ENCODE data around the gene ZNF521. TPM values are rescaled to one million over a fixed set of nuclear protein-coding genes. Genes with fewer than 3 reads are reported as not detected.

ZNF521 gene
- total and polyA plus RNA-seq, 9 donors: 24.3 to 51.3 (median 44.1) TPM

DNA sequence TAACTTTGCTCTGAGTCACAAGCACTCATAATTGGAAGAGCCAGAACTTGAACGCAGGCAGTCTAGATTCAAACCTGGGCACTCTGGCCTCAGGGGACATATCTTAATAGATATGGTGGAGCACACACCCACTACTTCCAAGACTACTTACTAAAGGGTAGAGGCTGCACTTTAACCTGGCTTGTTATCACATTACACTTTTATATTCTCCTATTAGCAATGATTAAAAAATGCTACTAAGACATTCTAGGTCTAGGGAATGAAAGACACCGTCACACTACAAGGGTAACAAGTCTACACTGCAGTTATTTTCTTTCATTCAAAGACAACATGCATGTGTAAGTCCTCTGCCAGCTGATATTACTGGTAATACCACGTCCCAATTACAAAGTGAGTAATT is 258.8 kb downstream of the ZNF521 start:
- 67 to 78% (median 73%) methylated on average over 3 of the region's 3 CpGs for WGBS, 3 donors
- no peak for TF ChIP-seq POLR2A (IDR thresholded peaks at IDR 0.05)
- TF ChIP-seq, protein P1, sequence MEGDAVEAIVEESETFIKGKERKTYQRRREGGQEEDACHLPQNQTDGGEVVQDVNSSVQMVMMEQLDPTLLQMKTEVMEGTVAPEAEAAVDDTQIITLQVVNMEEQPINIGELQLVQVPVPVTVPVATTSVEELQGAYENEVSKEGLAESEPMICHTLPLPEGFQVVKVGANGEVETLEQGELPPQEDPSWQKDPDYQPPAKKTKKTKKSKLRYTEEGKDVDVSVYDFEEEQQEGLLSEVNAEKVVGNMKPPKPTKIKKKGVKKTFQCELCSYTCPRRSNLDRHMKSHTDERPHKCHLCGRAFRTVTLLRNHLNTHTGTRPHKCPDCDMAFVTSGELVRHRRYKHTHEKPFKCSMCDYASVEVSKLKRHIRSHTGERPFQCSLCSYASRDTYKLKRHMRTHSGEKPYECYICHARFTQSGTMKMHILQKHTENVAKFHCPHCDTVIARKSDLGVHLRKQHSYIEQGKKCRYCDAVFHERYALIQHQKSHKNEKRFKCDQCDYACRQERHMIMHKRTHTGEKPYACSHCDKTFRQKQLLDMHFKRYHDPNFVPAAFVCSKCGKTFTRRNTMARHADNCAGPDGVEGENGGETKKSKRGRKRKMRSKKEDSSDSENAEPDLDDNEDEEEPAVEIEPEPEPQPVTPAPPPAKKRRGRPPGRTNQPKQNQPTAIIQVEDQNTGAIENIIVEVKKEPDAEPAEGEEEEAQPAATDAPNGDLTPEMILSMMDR (IDR thresholded peaks at IDR 0.05): no peak
- no peak for TF ChIP-seq EP300 (IDR thresholded peaks at IDR 0.05)

GRCh38 chr18:25089470-25089869 is 262.5 kb downstream of the ZNF521 start:
- TF ChIP-seq, protein P1 (IDR thresholded peaks at IDR 0.05): no peak
- TF ChIP-seq EP300 (IDR thresholded peaks at IDR 0.05) (no peak), POLR2A (IDR thresholded peaks at IDR 0.05) (no peak)
- no peaks in the 10 kb centered on the region for H3K27me3 ChIP-seq
- WGBS, 3 donors: 91 to 94% (median 91%) methylated on average over 6 of the region's 6 CpGs
- no peaks in the 10 kb centered on the region for H3K36me3 ChIP-seq
- no peaks in the 10 kb centered on the region for H3K4me1 ChIP-seq (ENCODE audit: insufficient read depth)
- intact Hi-C loops (cut with DNase I): no loop called here
- H3K4me3 ChIP-seq: no peak overlapping the region
- DNase-seq: no peak
- H3K27ac ChIP-seq: no peak overlapping the region
- H3K9me3 ChIP-seq: no peaks in the 10 kb centered on the region

More for the DNA sequence above, 258.8 kb downstream of the ZNF521 start:
- H3K27ac ChIP-seq: no peak overlapping the region
- H3K4me1 ChIP-seq (ENCODE audit: insufficient read depth): peaks cover 6% of the 10 kb centered on the region
- intact Hi-C loops (cut with DNase I): no loop called here
- H3K27me3 ChIP-seq: no peaks in the 10 kb centered on the region
- no peak overlapping the region for H3K4me3 ChIP-seq
- DNase-seq: no peak
- H3K9me3 ChIP-seq: no peaks in the 10 kb centered on the region
- H3K36me3 ChIP-seq: no peaks in the 10 kb centered on the region

DNA sequence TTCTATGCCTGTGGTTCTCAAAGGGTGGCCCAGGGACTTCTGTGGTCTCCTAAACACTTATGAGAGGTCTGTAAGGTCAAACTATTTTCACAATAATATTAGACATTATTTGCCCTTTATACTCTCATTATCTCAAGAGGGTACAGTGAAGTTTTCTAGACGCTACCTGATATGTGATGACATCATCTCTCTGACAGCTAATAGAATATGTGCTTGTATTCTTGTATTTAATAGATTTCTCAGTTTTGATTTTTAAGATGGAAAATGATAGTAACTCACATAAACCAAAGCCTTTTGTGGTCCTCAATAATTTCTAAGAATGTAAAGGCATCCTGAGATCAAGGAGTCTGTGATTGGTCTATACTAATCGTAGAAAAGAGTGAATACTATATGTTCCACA is 265.1 kb downstream of the ZNF521 start:
- intact Hi-C loops (cut with DNase I): no loop called here
- no peaks in the 10 kb centered on the region for H3K27me3 ChIP-seq
- H3K4me1 ChIP-seq (ENCODE audit: insufficient read depth): no peaks in the 10 kb centered on the region
- no peak overlapping the region for H3K4me3 ChIP-seq
- no peaks in the 10 kb centered on the region for H3K36me3 ChIP-seq
- no peak for DNase-seq
- no peaks in the 10 kb centered on the region for H3K9me3 ChIP-seq
- no peak overlapping the region for H3K27ac ChIP-seq
- 95 to 97% (median 95%) methylated on average over 2 of the region's 2 CpGs for WGBS, 3 donors
- no peak for TF ChIP-seq EP300 (IDR thresholded peaks at IDR 0.05)
- TF ChIP-seq, protein P1 (IDR thresholded peaks at IDR 0.05): no peak
- no peak for TF ChIP-seq POLR2A (IDR thresholded peaks at IDR 0.05)

- H3K27ac ChIP-seq: no peak overlapping the region
- H3K4me1 ChIP-seq (ENCODE audit: insufficient read depth): no peaks in the 10 kb centered on the region
- no peak for DNase-seq
- H3K4me3 ChIP-seq: no peak overlapping the region
- TF ChIP-seq, protein P1 (IDR thresholded peaks at IDR 0.05): no peak
- no peak for TF ChIP-seq EP300 (IDR thresholded peaks at IDR 0.05)
- TF ChIP-seq POLR2A (IDR thresholded peaks at IDR 0.05): no peak
- WGBS, 3 donors: 96 to 97% (median 97%) methylated on average over 8 of the region's 8 CpGs
- intact Hi-C loops (cut with DNase I): no loop called here
- no peaks in the 10 kb centered on the region for H3K9me3 ChIP-seq
- H3K27me3 ChIP-seq: no peaks in the 10 kb centered on the region
- H3K36me3 ChIP-seq: no peaks in the 10 kb centered on the region
Measured at GRCh38 chr18:25081001-25081400, 271.0 kb downstream of the ZNF521 start.
